Measurements from ENCODE around the gene CPSF4. TPM values are rescaled to one million over a fixed set of nuclear protein-coding genes. Genes with fewer than 3 reads are reported as not detected.
A peak's percentile ranks its signal among the peaks of the same experiment; 100 is the strongest.
"Not testable (repeated sequence)": the region's sequence is repeated elsewhere in the genome, so short reads cannot be mapped to it uniquely, and the experiment has no call there.

Gene CPSF4
- total RNA-seq, 1 donor from 2014 or later, result 40.5 TPM

- Mint-ChIP-seq H3K36me3 (ENCODE audit: low read depth, unreplicated experiment) (peaks cover 28% of the 10 kb centered on the region), H3K27me3 (ENCODE audit: unreplicated experiment) (peaks cover 12% of the 10 kb centered on the region), H3K9me3 (ENCODE audit: unreplicated experiment) (no peaks in the 10 kb centered on the region), H3K4me1 (ENCODE audit: unreplicated experiment) (peaks cover 30% of the 10 kb centered on the region), H3K4me3 (ENCODE audit: unreplicated experiment) (peak overlapping the region; percentile 100), H3K27ac (ENCODE audit: unreplicated experiment) (peak overlapping the region; percentile 100)
- no peak for TF ChIP-seq CTCF (IDR thresholded peaks at IDR 0.05; ENCODE audit: unreplicated experiment)
- no peak for DNase-seq (ENCODE audit: low spot score)
These were observed 59.8 kb downstream of the CPSF4 start for GRCh38 chr7:99498546-99498944.

- peaks cover 20% of the 10 kb centered on the region for H3K36me3 Mint-ChIP-seq (ENCODE audit: low read depth, unreplicated experiment)
- no peaks in the 10 kb centered on the region for H3K9me3 Mint-ChIP-seq (ENCODE audit: unreplicated experiment)
- H3K27me3 Mint-ChIP-seq (ENCODE audit: unreplicated experiment), result peaks cover 12% of the 10 kb centered on the region
- H3K4me1 Mint-ChIP-seq (ENCODE audit: unreplicated experiment), result peaks cover 30% of the 10 kb centered on the region
- H3K27ac Mint-ChIP-seq (ENCODE audit: unreplicated experiment), result peak overlapping the region; percentile 100
- DNase-seq (ENCODE audit: low spot score), result no peak
- peak overlapping the region; percentile 100 for H3K4me3 Mint-ChIP-seq (ENCODE audit: unreplicated experiment)
- TF ChIP-seq CTCF (IDR thresholded peaks at IDR 0.05; ENCODE audit: unreplicated experiment), result no peak
These were observed 60.6 kb downstream of the CPSF4 start for GRCh38 chr7:99499371-99499720.

GRCh38 chr7:99499721-99500636 is 61.2 kb downstream of the CPSF4 start, which contains the start of gene ZNF394:
TSS of gene ZNF394 (minus strand) at chr7:99500281. CDS start at chr7:99500093, 188 bp downstream.
- H3K9me3 Mint-ChIP-seq (ENCODE audit: unreplicated experiment), result no peaks in the 10 kb centered on the region
- TF ChIP-seq CTCF (IDR thresholded peaks at IDR 0.05; ENCODE audit: unreplicated experiment), result no peak
- H3K36me3 Mint-ChIP-seq (ENCODE audit: low read depth, unreplicated experiment), result peaks cover 17% of the 10 kb centered on the region
- peak within 1 kb of the TSS; percentile 100 for H3K4me3 Mint-ChIP-seq (ENCODE audit: unreplicated experiment)
- peaks cover 14% of the 10 kb centered on the region for H3K27me3 Mint-ChIP-seq (ENCODE audit: unreplicated experiment)
- H3K4me1 Mint-ChIP-seq (ENCODE audit: unreplicated experiment), result peaks cover 32% of the 10 kb centered on the region
- peak; percentile 74 for DNase-seq (ENCODE audit: low spot score)
- peak within 1 kb of the TSS; percentile 100 for H3K27ac Mint-ChIP-seq (ENCODE audit: unreplicated experiment)

- Mint-ChIP-seq H3K4me3 (ENCODE audit: unreplicated experiment) (peak overlapping the region; percentile 100), H3K27me3 (ENCODE audit: unreplicated experiment) (peaks cover 17% of the 10 kb centered on the region), H3K9me3 (ENCODE audit: unreplicated experiment) (no peaks in the 10 kb centered on the region), H3K27ac (ENCODE audit: unreplicated experiment) (peak overlapping the region; percentile 100), H3K4me1 (ENCODE audit: unreplicated experiment) (peaks cover 36% of the 10 kb centered on the region), H3K36me3 (ENCODE audit: low read depth, unreplicated experiment) (peaks cover 19% of the 10 kb centered on the region)
- DNase-seq (ENCODE audit: low spot score), result no peak
- no peak for TF ChIP-seq CTCF (IDR thresholded peaks at IDR 0.05; ENCODE audit: unreplicated experiment)
These were observed 61.9 kb downstream of the CPSF4 start for GRCh38 chr7:99500637-99501009.

- peak overlapping the region; percentile 52 for H3K4me3 Mint-ChIP-seq (ENCODE audit: unreplicated experiment)
- H3K4me1 Mint-ChIP-seq (ENCODE audit: unreplicated experiment), result peaks cover 40% of the 10 kb centered on the region
- DNase-seq (ENCODE audit: low spot score), result not testable (repeated sequence)
These were observed 62.5 kb downstream of the CPSF4 start for GRCh38 chr7:99501236-99501635.

More at GRCh38 chr7:99501236-99501635, 62.5 kb downstream of the CPSF4 start:
- H3K36me3 Mint-ChIP-seq (ENCODE audit: low read depth, unreplicated experiment), result peaks cover 19% of the 10 kb centered on the region
- not testable (repeated sequence) for H3K27ac Mint-ChIP-seq (ENCODE audit: unreplicated experiment); H3K9me3 Mint-ChIP-seq (ENCODE audit: unreplicated experiment)
- peaks cover 17% of the 10 kb centered on the region for H3K27me3 Mint-ChIP-seq (ENCODE audit: unreplicated experiment)
